Calu3 (cell line): ENCODE results near the gene KRT82. TPM values are rescaled to one million over a fixed set of nuclear protein-coding genes. Genes with fewer than 3 reads are reported as not detected.

Source experiments
- BruUV-seq: library from RNA; stranded (reverse); fragments of 400-500 nt; replicated peaks from 2 replicates; lab custom pipeline; 2021; lab: Mats Ljungman, UMichigan
- CTCF ChIA-PET: fragments of 300-600 bp; sonication (Branson Sonifier 250); formaldehyde crosslinking; loops from one replicate; lab custom pipeline; 2022; ENCODE audit warnings: antibody characterized with exemption; lab: Charles Lee
- DNase-seq: peaks from one replicate; pipeline ENCODE4 v3.0.0; 2022
- H3K27ac Mint-ChIP-seq: one replicate; pipeline ENCODE4 v1.8.0; 2022; ENCODE audit warnings: mixed read lengths; ENCODE audit not compliant: unreplicated experiment
- H3K27me3 Mint-ChIP-seq: one replicate; pipeline ENCODE4 v1.8.0; 2022; ENCODE audit warnings: mixed read lengths; ENCODE audit not compliant: unreplicated experiment
- H3K36me3 Mint-ChIP-seq: one replicate; pipeline ENCODE4 v1.8.0; 2022; ENCODE audit warnings: mild to moderate bottlenecking, moderate library complexity, mixed read lengths; ENCODE audit not compliant: insufficient read depth, unreplicated experiment
- H3K4me1 Mint-ChIP-seq: one replicate; pipeline ENCODE4 v1.8.0; 2022; ENCODE audit warnings: mild to moderate bottlenecking, low read depth, mixed read lengths; ENCODE audit not compliant: unreplicated experiment
- H3K4me3 Mint-ChIP-seq: one replicate; pipeline ENCODE4 v1.8.0; 2022; ENCODE audit warnings: mild to moderate bottlenecking, low read depth, moderate library complexity, mixed read lengths; ENCODE audit not compliant: unreplicated experiment
- H3K9me3 Mint-ChIP-seq: one replicate; pipeline ENCODE4 v1.8.0; 2022; ENCODE audit warnings: low read depth, mixed read lengths; ENCODE audit not compliant: unreplicated experiment
- intact Hi-C: fragments of 100-400 bp; cut with micrococcal nuclease; formaldehyde crosslinking; loops from one replicate; pipeline ENCODE4 v1.10.0; 2022; ENCODE audit not compliant: unreplicated experiment
- total RNA-seq: library from RNA; stranded (reverse); gene quantifications from 2 replicates; pipeline ENCODE4 v1.2.3, GENCODE V29; 2022
- TF ChIP-seq, protein P1 (sequence below): fragments of 200-600 bp; IDR thresholded peaks from one replicate; pipeline ENCODE4 v1.8.0; 2022; ENCODE audit warnings: antibody characterized with exemption; ENCODE audit not compliant: unreplicated experiment

Gene KRT82
- total RNA-seq, 1 experiment from 2014 or later = not detected

DNA sequence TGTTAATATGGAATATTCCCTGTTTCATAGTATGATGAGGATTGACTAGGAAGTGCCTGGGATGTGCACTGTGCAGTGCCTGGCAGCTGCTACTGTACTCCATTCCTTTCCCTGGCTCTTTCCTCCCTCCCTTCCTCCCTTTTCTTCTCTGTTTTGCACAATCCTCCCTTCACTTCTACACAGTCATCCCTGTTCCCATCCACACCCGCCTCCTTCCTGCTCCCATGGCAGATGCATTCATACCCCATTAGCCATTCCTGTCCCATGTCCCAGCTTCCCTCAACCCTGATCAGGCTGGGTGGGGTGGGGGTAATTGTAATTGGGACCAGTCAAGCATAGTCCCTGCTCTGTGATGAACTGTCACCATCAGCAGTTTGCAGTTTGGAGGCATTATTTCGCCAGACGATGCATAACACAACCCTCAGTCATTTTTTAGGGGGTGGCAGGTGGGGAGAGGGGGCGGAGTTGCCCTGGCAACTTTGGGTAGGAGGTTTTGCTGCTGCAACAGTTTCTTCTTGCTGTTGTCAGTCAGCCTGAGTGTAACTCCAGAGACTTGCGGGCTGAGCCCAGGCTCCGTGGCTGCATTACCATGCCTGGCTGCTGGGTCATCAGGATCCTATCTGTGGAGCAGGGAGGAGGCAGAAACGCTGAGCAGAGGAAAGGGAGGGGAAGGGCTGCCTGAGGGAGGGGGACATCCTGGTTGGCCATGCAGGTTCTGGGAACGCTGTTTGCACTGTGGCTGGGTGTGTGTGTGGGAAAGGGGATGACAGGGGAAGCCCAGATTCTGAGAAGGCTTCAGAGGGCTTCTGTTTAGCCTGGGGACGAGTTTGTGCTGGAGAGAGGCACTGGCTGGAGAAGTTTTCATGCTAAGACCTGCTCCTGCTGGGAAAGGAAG lies 16.6 kb downstream of the KRT82 start:
- intact Hi-C loops = loop anchor here (2.0 to 5.0 kb wide), 2 partner anchors 118 to 491 kb away; no protein-coding TSS in a partner anchor
- CTCF ChIA-PET = no interaction called here
- no peaks in the 10 kb centered on the region for H3K4me1 Mint-ChIP-seq
- H3K9me3 Mint-ChIP-seq = no peaks in the 10 kb centered on the region
- no TSS peak for BruUV-seq
- TF ChIP-seq, protein P1, sequence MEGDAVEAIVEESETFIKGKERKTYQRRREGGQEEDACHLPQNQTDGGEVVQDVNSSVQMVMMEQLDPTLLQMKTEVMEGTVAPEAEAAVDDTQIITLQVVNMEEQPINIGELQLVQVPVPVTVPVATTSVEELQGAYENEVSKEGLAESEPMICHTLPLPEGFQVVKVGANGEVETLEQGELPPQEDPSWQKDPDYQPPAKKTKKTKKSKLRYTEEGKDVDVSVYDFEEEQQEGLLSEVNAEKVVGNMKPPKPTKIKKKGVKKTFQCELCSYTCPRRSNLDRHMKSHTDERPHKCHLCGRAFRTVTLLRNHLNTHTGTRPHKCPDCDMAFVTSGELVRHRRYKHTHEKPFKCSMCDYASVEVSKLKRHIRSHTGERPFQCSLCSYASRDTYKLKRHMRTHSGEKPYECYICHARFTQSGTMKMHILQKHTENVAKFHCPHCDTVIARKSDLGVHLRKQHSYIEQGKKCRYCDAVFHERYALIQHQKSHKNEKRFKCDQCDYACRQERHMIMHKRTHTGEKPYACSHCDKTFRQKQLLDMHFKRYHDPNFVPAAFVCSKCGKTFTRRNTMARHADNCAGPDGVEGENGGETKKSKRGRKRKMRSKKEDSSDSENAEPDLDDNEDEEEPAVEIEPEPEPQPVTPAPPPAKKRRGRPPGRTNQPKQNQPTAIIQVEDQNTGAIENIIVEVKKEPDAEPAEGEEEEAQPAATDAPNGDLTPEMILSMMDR = no peak
- no peak for DNase-seq
- H3K27ac Mint-ChIP-seq = no peak overlapping the region
- no peak overlapping the region for H3K4me3 Mint-ChIP-seq
- no peaks in the 10 kb centered on the region for H3K36me3 Mint-ChIP-seq
- no peaks in the 10 kb centered on the region for H3K27me3 Mint-ChIP-seq

DNA sequence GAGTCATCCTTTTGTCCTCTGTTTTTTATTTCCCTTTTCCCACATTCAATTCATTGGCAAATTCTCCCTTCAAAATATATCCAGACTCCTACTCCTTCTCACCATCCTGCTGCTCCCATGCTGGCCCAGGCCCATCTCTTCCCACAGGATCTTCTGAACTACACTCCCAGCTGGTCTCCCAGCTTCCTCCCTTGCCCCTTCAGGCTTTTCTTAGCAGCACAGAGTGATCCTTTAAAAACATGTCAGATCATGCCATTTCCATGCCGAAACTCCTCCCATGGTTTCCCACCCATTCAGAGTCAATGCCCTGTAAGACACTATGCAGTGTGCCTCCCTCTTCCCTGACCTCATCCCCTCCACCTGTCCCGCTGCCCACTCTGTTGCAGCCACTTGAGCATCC lies 18.3 kb downstream of the KRT82 start:
- intact Hi-C loops = no loop called here
- no peak for DNase-seq
- CTCF ChIA-PET = no interaction called here

DNA sequence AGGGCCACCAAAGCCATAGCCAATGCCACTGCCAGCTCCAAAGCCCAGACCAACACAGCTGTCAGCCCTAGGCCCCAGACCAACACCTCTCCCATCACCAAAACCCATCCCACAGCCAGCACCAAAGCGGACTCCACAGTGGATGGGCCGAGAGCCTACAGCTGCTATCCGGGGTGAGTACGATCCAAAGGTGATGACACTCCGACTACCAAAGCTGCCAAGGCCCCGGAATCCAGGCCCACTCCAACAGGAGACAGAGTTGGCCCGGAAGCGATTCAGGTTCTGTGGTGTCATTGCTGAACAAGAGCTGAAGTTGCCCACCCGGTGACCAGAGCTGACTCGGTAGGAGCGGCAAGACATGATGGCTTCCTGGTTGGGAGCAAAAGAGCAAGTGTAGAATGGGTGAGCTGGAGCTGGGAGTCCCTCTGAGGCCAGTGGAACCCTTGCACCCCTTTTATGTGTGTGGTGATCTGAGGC lies 20.9 kb downstream of the KRT82 start, which contains the start of gene KRT84:
KRT84 (minus strand) TSS at position 427 of the 477 bp plus-strand sequence; CDS start at position 360, 67 bp downstream.
- Mint-ChIP-seq H3K4me1 (no peaks in the 10 kb centered on the region), H3K36me3 (no peaks in the 10 kb centered on the region), H3K9me3 (no peaks in the 10 kb centered on the region), H3K4me3 (no peak within 1 kb of the TSS), H3K27ac (no peak within 1 kb of the TSS), H3K27me3 (peaks cover 21% of the 10 kb centered on the region)
- TF ChIP-seq, protein P1 = no peak
- no TSS peak for BruUV-seq
- no peak for DNase-seq
- intact Hi-C loops = no loop called here
- CTCF ChIA-PET = no interaction called here

More for the DNA sequence above, 18.3 kb downstream of the KRT82 start:
- no peak overlapping the region for H3K4me3 Mint-ChIP-seq
- peaks cover 17% of the 10 kb centered on the region for H3K27me3 Mint-ChIP-seq
- no peaks in the 10 kb centered on the region for H3K36me3 Mint-ChIP-seq
- TF ChIP-seq, protein P1 = no peak
- H3K4me1 Mint-ChIP-seq = no peaks in the 10 kb centered on the region
- BruUV-seq = no TSS peak
- no peak overlapping the region for H3K27ac Mint-ChIP-seq
- H3K9me3 Mint-ChIP-seq = no peaks in the 10 kb centered on the region

DNA sequence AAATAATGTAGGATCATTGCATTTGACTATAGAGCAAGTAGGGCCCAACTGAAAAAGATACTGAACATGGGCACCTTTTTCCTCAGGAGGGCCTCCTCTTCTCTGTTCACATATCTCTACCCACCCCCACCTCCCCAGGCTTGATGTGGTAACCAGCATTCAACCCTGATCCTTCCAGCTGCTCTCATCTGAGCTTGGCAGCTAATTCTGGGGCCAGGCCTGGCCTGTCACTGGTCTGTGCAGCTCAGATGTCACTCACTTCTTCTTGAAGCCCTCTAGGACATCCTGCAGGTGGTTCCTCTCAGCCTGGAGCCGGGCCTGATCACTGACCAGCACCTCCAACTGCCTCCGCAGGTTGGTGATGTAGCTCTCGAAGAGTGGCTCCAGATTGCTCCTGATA lies 22.8 kb downstream of the KRT82 start:
- peaks cover 32% of the 10 kb centered on the region for H3K27me3 Mint-ChIP-seq
- no peak for DNase-seq
- H3K4me1 Mint-ChIP-seq = no peaks in the 10 kb centered on the region
- TF ChIP-seq, protein P1 = no peak
- intact Hi-C loops = no loop called here
- no peaks in the 10 kb centered on the region for H3K9me3 Mint-ChIP-seq
- no peak overlapping the region for H3K27ac Mint-ChIP-seq
- no peaks in the 10 kb centered on the region for H3K36me3 Mint-ChIP-seq
- H3K4me3 Mint-ChIP-seq = no peak overlapping the region
- BruUV-seq = no TSS peak
- CTCF ChIA-PET = no interaction called here
